GM18499 (cell line): ENCODE measurements around the gene SRRD.
"Not testable (repeated sequence)": the region's sequence is repeated elsewhere in the genome, so short reads cannot be mapped to it uniquely, and the experiment has no call there.

Experiments
- ATAC-seq: cut with Tn5 transposase; IDR thresholded peaks from one replicate; pipeline ENCODE4 v1.9.1; 2021; ENCODE audit warnings: moderate number of reproducible peaks; ENCODE audit not compliant: insufficient read depth, unreplicated experiment

The SRRD gene, protein sequence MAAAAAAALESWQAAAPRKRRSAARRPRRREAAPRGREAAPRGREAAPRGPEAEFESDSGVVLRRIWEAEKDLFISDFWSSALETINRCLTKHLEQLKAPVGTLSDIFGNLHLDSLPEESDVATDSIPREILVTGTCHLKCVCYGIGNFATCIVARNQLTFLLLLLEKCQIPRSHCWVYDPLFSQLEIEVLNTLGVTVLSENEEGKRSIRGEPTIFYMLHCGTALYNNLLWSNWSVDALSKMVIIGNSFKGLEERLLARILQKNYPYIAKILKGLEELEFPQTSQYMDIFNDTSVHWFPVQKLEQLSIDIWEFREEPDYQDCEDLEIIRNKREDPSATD

DNA sequence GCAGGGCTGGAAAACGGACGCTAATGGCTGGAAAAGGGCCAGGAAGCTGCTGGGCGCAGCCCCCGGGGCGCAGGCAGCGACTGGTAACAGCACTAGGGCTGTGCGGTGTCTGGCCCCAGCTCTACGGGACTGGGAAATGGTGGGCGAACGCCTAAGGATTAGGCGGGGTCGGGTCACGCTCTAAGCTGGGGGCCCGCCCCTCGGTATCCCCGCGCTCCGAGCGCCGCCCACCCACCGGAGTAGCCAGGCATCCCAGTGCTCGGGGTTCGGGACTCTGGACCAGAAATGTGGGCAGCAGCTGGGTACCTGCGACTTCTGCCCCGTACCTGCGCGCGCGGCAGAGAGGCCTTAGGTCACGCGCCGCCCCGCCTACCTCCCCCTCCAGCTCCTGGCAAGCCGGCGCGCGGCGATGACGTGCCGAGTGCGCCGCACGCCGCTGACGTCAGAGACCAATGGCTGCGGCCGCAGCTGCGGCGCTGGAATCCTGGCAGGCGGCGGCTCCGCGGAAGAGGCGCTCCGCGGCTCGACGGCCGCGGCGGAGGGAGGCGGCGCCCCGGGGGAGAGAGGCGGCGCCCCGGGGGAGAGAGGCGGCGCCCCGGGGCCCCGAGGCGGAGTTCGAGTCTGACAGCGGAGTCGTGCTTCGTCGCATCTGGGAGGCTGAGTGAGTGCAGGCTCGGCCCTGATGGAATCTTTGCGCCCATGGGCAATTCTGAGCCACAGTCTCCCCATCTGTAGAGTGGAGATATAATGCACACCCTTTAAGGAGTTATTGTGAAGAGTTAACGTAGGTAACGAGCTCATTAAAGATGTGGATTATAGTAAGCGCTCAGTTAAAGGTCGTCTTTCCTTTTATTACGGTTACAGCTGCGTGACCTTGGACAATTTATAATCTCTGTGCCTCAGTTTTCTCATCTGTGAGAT is at the start of gene SRRD, which contains the start of gene HPS4:
SRRD (plus strand) TSS at position 439 of the 921 bp plus-strand sequence; CDS start at position 453, 14 bp downstream.
HPS4 (minus strand) TSS at position 345 of the 921 bp plus-strand sequence. CDS start 2,021 bp downstream, outside the sequence.
- no peak for ATAC-seq

DNA sequence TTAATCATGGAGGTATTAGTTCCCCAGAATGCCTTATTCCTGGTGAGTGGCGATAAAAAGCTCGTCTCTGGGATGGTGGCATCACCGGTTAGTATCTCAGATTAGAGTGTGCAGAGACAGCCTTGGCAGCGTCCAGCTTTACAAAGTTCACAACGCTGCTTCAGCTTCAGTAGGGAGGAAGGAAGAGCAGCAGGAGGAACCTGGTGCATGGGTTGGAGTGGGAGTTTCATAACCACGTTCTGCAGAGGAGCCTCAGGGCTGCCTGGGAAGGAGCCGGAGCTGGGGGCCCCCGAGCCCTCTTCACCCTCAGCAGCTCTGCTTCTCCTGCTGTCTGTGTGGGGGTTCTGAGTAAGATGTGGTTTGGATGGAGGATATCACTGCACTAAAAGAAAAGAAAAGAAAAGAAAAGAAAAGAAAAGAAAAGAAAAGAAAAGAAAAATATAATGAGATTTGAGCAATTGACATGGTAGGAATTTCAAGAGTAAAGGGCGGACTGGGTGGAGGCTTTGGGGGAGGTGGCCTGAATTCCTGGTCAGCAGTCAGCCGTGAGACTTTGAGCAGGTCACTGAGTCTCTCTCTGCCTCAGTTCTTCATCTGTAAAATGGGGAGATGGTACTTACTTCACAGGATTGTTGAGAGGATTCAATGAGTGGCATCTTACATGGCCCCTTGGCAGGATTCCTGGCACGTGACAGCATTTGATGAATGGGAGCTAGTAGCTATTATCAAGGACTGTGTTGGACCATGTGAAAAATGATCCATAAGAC is 48.2 kb upstream of the SRRD start:
- ATAC-seq, result no peak

DNA sequence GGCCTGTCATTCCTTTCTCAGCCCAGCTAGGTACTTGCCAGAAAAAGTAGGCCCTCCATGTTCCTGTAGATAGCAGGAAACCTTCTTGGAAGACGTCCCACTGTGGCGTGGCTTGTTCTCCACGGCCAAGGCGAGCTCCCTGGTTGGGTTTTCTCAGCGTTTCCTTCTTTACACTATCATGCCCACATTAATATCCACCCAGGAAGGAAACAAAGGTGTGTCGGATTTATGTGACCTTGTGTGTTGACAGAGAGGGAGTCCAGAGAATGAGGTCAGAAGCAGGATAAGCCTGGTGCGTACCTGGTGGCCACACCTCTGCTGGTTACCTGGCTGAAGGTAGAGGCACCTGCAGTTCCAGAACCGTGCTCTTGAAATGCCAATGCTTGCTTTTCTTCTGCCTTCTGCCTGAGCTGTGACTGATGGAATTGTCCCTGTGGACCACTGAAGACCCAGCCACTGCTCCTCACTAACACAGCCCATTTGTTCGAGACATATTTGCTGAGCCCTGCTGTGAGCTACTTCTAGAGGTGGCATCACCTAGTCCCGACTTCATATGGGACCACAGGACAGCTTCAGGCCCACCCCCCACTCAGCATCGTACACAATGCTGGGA is 46.7 kb upstream of the SRRD start:
- no peak for ATAC-seq

DNA sequence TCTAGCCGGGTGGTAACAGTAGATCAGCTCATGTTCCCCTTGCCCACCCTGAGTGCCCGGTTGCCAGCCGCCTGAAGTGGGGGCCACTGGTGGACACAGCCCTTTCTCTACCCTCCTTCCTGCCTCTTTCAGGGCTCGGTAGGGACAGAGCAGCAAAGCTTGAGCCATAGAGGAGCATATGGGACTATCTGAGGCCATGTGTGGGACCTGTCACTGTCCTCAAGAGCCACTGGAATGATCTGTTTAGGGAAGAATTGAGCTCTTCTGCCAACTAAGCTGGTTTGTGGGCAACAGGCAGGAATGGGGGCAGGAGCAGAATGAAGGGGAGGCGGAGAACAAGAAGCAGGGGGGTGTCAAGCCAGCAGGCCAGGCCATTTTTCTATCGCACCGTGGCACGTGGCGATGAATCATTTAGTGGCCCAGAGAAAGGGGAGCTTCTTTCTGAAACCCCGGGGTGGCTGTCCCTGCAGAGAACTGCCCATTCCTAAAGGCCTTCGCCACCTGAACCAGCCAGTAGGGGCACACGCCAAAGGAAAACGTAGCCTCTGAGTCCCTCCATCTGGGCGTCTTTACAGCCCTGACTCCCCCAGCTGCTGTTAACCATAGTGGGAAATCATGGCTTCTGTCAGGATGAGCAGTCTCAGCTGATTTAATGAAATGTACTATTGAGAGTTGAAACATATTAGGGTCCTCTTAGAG is 45.8 kb upstream of the SRRD start:
- no peak for ATAC-seq

DNA sequence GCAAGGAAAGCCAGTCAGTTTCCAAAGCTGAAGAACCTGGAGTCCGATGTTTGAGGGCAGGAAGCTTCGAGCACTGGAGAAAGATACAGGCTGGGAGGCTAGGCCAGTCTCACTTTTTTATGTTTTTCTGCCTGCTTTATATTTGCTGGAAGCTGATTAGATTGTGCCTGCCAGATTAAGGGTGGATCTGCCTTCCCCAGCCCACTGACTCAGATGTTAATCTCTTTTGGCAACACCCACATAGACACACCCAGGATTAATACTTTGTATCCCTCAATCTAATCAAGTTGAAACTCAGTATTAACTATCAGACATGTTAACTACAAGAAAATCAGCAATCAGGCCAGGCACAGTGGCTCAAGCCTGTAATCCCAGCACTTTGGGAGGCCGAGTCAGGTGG is 44.9 kb upstream of the SRRD start:
- not testable (repeated sequence) for ATAC-seq

DNA sequence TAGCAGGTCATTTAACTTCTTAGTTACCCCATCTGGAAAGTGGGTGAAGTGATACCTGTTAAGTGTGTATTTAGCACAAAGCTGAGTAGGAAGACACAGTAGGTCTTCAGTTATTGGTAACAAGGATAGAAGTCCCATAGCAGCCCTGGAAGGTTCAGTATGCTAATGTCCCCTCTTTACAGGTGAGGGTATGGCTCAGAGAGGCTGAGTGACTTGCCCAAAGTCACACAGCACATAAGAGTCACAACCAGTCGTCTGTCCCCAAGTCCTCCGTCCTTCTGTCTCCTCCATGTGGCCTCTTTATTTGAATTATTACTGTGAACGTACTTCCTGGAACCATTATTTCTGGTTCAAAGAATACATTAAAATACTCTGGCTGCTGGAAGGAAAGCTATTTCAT is 44.1 kb upstream of the SRRD start:
- ATAC-seq, result no peak

GRCh38 chr22:26442086-26442756 is 41.5 kb upstream of the SRRD start:
- no peak for ATAC-seq

- ATAC-seq, result no peak
These were observed 39.6 kb upstream of the SRRD start for GRCh38 chr22:26443901-26444690.

GRCh38 chr22:26444777-26445176 is 38.9 kb upstream of the SRRD start:
- no peak for ATAC-seq

DNA sequence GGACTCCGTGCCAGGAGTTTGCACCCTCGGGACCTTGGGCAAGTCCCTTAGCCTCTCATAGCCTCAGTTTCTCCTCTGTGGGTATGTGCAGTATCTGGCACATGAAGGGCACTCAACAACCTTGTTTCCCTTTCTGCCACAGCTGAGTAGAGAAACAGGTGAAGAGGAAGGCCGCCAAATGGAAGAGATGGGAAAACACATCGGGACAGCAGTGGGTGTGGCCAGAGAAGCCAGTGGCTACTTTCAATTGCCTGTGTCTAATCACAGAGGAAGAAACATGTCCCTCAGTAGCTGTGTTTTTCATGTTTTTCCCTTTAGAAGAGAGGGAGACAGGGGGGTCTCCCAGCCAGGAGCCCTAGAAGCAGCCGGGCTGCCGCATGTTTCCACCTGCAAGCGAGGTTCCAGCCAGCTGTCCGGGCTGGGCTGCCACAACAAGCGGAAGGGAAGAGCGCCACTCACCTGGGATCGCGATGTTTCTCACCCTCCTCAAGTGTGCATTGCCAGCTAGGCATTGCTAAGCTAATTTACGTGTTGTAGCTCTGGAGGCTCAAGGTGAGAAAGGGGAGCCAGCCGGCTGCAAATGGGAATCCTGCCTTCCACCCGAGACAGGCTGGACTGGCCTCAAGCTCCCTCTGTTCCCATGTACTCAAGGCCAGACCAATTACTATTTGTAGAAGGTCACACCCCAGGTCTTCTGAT is 38.0 kb upstream of the SRRD start:
- no peak for ATAC-seq

DNA sequence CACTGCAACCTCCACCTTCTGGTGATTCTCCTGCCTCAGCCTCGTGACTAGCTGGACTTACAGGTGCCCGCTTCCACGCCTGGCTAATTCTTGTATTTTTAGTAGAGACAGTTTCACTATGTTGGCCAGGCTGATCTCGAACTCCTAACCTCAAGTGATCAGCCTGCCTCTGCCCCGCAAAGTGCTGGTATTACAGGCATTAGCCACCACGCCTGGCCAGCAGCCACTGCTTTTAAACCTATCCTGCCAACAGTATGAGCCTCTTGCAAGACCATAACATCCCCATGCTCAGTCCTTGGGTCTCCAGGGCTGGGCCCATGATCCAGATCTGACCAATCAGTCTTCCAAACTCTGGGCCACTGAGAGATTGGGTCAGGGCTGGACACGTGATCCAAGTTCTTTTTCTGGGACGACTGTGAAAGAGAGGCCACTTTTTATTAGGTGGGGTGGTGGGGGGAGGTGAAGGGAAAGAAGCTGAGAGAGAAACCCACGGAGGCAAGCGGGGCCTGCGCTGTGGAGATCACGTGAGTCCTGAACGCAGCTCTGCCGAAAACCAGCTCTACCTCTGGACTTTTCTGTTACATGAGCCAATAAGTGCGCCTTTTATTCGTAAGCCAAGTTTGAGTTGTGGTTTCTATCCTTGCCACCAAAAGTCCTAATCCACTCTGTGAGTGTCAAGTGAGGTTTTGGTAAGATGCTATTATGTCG is 36.7 kb upstream of the SRRD start:
- ATAC-seq, result no peak

DNA sequence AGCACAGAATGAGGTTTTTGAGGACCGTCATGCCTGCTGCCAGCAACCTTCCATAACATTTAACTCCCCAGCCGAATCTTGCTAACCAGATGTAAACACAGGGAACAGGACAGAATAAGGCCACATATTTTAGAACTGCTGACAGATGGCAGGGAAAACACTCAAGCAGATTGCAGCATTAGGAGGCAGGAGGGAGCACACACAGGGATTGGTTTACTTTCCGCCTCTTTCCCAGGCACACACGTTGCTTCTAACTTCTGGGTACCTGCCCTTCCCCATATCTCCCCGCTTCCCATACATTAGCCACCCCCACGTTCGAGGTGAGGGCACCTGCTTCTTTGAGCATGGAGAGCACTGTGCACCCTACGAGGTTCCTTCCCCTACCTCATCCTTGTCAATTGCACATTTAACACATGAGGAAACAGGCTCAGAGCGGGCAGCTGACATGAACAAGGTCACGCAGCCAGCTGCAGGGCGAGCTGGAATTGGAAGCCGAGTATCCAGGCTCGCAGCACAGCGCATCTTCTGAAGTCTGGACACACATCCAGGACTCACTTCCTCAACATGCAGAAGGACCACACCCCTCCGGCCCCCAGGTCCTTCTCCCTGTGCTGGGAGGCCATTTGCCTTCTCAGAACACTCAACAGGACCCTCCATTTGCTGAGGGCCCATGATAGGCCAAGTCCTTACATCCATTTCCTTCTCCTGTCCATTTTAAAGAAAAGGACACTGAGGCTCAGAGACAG is 35.9 kb upstream of the SRRD start:
- ATAC-seq, result no peak

DNA sequence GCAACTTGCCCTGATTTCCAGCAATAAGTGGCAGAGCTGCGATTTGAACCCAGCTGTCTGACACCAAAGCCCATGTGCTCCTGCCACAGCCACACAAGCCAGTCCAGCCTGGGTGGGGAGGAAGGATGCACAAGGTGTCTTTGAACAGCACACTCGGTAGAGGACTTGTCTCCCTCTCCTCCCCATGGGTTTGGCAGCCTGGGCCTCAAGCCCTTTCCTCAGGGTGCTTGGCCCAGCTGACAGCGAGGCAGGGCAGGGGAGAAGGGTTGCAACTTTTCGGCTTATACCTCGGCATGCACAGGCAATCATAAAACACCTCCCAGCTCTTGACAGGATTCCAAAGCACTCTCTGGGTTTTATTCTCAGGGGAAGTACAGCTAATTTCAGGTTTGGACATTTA is 35.3 kb upstream of the SRRD start:
- no peak for ATAC-seq

DNA sequence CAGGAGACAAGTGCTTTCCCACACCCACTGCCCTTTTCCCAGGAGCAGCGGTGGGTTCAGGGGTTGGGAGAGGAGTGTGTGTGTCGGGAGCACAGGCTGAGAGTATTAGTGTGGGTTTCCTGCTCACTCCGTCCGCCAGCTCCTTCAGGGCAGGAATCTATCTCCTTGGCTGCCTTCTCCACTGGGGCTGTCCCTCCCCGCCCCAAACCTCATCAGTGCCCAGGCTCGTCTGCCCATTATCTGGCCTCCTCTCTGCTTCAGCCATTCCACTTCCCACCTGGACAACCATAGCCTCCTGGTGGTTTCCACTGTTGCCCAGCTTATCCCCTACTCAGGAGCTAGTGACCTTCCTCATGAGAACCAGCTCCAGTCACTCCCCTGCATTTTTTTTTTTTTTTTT is 34.7 kb upstream of the SRRD start:
- ATAC-seq, result no peak

DNA sequence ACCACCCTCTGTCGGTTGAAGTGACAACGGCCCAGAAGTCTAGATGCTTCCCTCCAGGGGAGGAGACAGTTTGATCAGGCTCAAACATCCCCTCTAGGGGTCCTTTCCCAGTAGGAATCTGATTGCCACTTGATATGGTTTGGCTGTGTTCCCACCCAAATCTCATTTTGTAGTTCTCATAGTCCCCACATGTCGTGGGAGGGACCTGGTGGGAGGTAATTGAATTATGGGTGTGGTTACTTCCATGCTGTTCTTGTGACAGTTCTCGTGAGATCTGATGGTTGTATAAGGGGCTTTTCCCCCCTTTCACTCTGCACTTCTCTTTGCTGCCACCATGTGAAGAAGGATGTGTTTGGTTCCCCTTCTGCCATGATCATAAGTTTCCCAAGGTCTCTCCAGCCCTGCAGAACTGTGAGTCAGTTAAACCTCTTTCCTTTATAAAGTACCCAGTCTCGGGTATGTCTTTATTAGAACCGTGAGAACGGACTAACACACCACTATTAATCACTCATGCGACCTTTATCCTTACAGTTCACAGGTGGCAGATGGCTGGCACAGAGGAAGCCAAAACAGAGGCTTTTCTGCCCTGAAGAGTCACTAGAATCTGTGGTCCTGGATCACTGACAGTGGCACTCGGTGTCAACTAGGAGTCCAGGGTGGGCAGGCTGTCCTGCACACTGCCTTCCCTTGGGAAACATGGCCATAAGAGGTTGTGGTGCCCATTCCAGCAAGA is 33.1 kb upstream of the SRRD start:
- no peak for ATAC-seq
